MV-4-11 (cell line): ENCODE data around the gene AP5M1.
"Not testable (repeated sequence)": the region's sequence is repeated elsewhere in the genome, so short reads cannot be mapped to it uniquely, and the experiment has no call there.

Source experiments
- DNase-seq: peaks from one replicate; lab custom pipeline; 2025; lab: John Stamatoyannopoulos, UW

Gene AP5M1, protein sequence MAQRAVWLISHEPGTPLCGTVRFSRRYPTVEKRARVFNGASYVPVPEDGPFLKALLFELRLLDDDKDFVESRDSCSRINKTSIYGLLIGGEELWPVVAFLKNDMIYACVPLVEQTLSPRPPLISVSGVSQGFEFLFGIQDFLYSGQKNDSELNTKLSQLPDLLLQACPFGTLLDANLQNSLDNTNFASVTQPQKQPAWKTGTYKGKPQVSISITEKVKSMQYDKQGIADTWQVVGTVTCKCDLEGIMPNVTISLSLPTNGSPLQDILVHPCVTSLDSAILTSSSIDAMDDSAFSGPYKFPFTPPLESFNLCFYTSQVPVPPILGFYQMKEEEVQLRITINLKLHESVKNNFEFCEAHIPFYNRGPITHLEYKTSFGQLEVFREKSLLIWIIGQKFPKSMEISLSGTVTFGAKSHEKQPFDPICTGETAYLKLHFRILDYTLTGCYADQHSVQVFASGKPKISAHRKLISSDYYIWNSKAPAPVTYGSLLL

GRCh38 chr14:57268161-57269069 lies at the start of gene AP5M1, which contains the start of gene EXOC5:
Gene AP5M1 (plus strand): TSS chr14:57268971. CDS start chr14:57269315, 344 bp downstream.
Gene EXOC5 (minus strand): TSS chr14:57268905. CDS start chr14:57268648, 257 bp downstream.
- peak; percentile 93 for DNase-seq

DNA sequence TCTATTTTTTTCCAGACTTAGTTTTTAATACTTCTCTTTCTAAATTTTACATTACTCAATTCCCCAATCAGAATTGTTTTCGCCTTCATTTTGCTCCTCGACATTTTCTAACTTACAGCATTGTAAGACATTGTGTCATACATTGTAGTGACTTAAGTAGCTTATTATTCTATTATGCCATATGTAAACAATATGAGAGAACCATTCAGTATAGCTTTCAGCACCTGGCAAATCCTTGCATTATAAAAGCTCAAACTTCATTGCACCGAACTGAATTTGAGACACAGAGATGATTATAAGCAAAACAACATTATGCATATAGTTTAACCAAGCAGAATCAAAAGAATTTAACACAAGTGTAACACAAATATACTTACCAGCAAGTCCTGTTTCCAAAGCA lies 46.8 kb upstream of the AP5M1 start:
- no peak for DNase-seq

DNA sequence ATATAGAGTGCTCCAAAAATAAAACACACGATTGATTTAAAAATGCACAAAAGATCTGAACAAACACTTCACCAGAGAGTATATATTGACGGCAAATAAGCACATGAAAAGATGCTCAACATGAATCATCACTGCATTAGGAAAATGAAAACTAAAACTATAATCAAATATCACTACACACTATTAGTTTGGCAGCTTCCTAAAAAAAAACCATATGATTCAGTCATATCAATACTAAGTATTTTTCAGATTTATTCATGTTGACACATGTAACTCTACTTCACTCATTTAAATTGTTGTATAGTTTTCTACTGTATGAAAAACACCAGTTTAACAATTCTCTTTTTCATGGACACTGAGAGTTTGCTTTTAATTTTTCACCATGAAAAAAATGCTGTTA lies 41.7 kb upstream of the AP5M1 start:
- DNase-seq, result no peak

- not testable (repeated sequence) for DNase-seq
These were observed 40.5 kb upstream of the AP5M1 start for GRCh38 chr14:57228320-57228719.

DNA sequence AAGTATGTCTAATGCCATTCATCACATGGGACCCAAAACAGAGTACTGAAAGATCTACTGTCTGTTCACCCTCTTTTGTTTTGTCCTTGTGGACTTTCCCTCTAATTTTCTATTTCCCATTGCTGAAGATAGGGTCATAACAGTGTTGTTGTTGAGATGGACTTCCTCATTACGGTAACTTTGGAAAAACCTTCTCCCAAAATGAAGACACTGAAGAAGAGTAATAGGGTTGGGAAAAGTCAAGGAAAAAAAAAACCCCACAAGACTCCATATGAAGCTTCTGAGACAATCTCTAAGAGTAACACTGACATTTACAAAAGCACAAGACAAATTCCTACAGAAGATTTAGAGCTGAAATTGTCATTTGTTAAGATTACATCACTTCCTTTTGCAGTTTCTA lies 36.8 kb upstream of the AP5M1 start:
- no peak for DNase-seq

GRCh38 chr14:57240115-57240514 lies 28.7 kb upstream of the AP5M1 start:
- not testable (repeated sequence) for DNase-seq

DNA sequence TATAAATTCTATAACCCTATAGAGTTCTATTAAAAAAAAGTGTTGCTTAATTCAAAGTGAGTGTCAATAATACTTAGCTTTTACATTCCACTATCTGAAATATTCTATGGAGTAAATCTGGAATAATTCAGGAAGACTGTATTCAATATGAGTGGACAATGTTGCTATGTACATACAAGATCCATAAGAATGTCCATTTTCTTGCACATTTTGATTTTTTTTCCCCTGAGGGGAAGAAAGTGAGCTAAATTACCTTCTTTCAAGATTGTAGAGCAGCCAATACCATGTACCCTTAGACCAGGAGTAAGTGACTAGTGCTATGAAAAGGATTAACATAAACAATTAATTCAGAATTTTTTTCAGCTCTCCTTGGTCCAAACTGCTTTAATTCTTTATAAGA lies 25.5 kb upstream of the AP5M1 start:
- DNase-seq, result no peak

DNA sequence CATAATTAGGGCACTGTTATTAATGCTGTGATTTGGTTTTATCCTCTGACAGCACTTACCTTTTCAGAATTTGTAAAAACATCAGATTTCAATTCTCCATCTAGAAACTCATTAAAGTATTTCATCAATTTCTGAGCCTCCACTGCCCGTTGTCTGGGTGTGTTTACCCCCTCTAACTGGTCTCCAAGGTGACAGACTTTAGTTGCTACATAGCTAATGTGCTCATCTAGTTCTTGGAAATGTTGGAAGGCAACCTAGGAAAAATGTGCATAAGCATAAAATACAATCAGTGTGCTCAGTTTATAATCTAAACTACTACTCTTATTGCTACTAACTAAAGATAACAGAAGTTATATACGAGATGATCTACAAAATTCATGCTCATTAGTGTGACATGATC lies 24.7 kb upstream of the AP5M1 start:
- no peak for DNase-seq

DNA sequence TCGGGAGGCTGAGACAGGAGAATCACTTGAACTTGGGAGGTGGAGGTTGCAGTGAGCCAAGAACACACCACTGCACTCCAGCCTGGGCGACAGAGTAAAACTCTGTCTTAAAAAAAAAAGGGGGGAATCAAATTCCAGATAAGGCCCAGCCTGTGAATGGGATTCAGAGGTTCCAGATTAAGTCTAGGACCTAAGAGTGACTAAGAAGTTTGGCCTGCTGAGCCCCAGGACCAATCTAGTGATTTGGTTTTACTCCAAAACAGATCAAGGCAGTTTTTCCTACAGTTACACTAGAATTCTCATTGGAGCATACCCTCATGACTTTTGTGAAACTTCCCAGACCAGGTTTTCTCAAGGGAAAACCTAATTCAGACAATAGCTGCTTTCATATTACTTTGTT lies 22.8 kb upstream of the AP5M1 start:
- no peak for DNase-seq

GRCh38 chr14:57246933-57247657 lies 21.7 kb upstream of the AP5M1 start:
- no peak for DNase-seq

DNA sequence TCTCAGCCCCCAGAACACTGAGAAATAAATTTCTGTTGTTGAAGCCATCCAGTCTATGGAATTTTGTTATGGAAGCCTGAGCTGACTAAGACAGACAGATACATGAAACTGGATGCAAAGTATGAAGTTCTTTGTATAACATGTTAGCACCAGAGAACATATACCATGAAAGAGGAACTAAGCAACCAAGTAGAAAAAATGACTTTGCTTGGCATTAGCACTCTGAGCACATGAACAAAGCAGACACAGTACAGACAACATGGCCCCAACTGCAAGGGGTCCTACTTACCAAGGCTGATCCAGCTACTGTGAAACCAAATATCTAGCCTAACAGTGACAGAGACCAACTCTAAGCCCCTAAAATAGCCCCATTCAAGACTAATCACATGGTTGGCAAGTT lies 13.9 kb upstream of the AP5M1 start:
- peak; percentile 71 for DNase-seq

GRCh38 chr14:57258221-57258620 lies 10.6 kb upstream of the AP5M1 start:
- not testable (repeated sequence) for DNase-seq

DNA sequence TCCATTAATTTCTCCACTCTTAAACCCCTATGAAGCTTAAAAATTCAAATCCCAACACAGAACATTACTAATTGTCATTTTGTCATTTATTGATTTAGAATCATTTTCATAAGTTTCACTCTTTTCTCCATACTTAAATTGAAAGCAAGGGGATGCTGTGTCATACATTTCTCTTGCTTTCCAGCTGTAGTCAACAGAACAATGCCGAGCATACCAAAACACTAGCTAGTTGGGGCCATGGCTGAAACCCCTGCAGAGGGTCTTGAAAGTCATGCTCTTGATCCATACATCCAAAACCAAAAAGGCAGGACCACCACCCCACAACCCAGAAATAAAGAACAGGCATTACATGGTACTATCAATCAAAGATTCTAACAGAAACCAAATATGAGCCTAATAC lies 9.1 kb upstream of the AP5M1 start:
- DNase-seq, result no peak

DNA sequence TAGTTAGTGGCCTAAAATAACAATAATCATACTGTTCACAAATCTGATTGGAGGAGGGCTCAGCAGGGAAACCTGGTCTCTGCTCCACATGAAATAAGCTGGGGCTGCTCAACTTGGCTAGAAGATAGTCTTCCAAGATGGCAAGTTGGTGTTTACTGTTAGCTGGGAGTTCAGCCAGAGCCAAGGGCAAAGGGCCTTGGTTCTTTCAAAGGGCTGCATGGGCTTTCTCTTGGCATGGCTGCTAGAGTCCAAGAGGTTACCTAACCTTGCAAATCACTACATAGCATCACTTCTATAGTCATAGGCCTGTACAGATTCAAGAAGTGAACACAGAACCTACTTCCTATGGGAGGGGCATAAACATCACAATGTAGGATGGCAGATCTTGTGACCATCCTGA lies 7.2 kb upstream of the AP5M1 start:
- DNase-seq, result no peak

DNA sequence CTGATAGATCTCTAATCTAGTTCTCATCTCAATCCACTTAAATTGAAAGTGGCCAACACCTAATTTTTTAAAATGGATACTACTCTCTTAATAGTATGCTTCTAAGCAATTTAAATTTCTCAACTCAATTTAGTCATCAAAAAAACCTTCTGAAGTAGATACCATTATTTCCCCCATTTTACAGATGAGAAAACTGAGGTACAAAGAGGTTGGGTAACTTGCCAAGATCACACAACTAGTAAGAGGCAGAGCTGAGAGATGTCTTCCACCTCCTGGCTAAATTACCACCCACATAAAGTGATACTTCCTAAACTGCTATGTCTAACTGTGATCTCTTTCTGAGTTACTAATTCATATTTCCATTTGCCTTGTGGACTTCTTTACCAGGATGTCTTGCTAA lies 6.7 kb upstream of the AP5M1 start:
- DNase-seq, result no peak

- DNase-seq, result no peak
These were observed 2.7 kb upstream of the AP5M1 start for GRCh38 chr14:57266065-57266464.

DNA sequence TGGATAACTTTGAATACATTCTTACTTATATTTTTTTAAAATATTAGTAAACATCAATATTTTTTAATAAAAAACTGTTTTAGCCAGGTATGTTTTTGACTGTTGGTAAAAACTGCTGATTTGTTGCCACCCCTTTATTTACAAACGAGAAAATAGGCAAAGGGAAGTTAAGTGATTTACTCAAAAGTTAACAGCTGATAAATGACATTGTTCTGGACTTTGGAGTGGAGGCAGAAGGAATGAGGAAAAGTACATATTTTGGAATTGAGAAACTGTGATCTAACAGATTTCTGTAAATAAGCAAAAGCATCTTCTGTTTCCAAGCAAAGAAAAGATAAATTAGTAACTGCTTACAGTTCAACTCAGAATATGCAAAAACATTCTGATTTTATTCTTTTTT lies 4.5 kb downstream of the AP5M1 start:
- DNase-seq, result no peak

DNA sequence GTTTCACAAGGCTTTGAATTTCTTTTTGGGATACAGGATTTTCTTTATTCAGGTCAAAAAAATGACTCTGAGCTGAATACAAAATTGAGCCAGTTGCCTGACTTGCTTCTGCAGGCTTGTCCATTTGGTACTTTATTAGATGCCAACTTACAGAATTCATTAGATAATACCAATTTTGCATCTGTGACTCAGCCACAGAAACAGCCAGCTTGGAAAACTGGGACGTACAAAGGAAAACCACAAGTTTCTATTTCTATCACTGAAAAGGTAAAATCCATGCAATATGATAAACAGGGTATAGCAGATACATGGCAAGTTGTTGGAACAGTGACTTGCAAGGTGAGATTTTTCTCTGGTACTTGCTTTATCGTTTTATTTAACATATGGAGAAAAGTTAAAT lies 5.8 kb downstream of the AP5M1 start:
- no peak for DNase-seq

DNA sequence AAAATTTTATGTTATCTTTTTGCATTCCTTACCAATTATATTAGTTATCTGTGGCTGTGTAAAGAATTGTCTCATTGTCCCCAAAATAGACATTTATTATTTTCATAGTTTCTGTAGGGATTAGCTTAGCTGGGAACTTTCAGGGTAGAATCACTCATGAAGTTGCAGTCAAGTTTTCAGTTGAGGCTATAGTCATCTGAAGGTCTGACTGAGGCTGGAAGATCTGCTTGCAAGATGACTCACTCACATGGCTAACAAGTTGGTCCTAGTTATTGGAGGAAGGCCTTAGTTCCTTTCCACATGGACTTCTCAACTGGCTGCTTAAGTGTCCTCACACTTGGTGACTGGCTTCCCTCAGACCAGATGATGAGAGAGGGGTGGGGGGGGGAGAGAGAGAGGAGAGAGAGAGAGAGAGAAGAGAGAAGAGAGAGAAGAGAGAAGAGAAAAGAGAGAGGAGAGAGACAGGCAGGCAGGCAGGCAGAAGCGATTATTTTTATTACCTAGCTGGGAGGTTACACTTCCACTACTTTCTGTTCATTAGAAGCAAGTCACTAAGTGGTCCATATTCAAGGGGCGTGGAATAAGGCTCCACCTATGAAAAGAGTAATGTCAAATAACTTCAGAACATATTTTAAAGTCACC lies 6.4 kb downstream of the AP5M1 start:
- no peak for DNase-seq

DNA sequence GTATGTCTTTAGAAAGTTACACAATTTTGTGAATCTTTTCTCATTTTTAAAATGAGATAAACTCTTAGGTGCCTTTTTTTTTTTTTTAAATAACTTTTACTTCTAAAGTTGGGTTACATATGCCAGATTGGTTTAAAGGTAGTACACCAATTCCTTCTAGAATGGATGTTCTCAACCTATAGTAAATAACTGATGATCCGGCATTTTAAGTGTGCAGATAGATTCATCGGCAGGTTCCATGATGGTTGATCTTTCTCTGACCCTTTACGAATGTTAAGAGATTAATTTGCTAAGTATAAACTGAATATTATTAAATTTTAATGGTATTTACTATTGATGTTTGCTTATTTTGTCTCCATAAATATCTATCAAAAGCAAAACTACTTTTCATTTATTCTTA lies 8.3 kb downstream of the AP5M1 start:
- no peak for DNase-seq

DNA sequence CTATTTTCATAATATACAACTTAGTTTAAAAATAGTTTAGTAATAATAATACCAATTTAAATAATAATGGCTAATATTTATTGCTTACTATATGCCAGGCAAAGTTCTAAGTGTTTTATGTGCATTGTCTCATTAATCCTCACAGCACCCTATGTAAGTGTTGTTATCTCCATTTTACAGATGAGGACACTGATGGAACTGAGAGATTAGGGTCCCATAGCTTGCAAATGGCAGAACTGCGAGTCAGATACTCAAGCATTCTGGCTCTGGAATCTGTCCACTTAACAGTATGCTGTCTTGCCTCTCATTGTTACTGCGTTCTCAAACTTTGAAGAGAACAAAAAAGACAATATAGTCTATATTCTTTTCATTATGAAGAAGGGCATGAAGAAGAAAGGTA lies 19.0 kb downstream of the AP5M1 start:
- DNase-seq, result no peak

DNA sequence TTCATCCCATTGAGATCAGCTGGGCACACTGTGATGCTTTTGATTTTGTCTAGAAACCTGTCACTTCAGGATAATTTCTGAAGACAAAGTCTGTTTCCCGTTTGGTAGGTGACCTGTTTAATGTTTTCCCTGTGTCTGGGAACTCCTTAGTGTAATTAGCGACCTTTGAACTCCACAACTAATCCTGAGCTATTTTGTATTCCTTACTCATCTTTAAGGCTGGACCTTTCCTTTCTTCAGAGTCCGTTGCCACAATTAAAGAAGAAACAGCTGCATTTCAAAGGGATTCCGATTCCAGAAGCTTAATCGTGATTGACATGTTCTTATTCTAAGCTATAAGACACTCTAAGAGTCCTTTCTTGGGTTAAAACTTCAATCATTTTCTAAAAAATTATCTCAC lies 22.0 kb downstream of the AP5M1 start:
- no peak for DNase-seq
